HEK293T (cell line): ENCODE data around the gene NUP133.

Experiments
- HDGF ChIP-seq: fragments of 450-650 bp; IDR thresholded peaks from 2 replicates; pipeline ENCODE4 v1.6.1; 2017; ENCODE audit warnings: antibody characterized with exemption, borderline replicate concordance
- NFRKB ChIP-seq: fragments of 450-650 bp; IDR thresholded peaks from 2 replicates; pipeline ENCODE4 v1.6.1; 2016; ENCODE audit warnings: mild to moderate bottlenecking, moderate library complexity
- ZNF384 ChIP-seq: fragments of 450-650 bp; IDR thresholded peaks from 2 replicates; pipeline ENCODE4 v1.6.1; 2016

GRCh38 chr1:229466887-229467286 is 41.3 kb downstream of the NUP133 start:
- TF ChIP-seq NFRKB (no peak), ZNF384 (no peak), HDGF (no peak)
